KMS-11 (cell line): ENCODE results near the gene CDK17.

Experiments used
- H2AFZ ChIP-seq: fragments of 200-600 bp; sonication (generic); 2 replicates; pipeline ENCODE4 v1.6.1; 2016; ENCODE audit warnings: antibody characterized with exemption, mixed run types, low read depth
- H3K27ac ChIP-seq: fragments of 200-600 bp; sonication (generic); 2 replicates; pipeline ENCODE4 v1.6.1; 2016; ENCODE audit warnings: mild to moderate bottlenecking, mixed run types
- H3K27me3 ChIP-seq: fragments of 200-600 bp; sonication (generic); 2 replicates; pipeline ENCODE4 v1.6.1; 2017; ENCODE audit warnings: mild to moderate bottlenecking, low read depth, mixed run types, moderate library complexity; ENCODE audit not compliant: insufficient read depth
- H3K36me3 ChIP-seq: fragments of 200-600 bp; sonication (generic); 2 replicates; pipeline ENCODE4 v1.6.1; 2017; ENCODE audit warnings: mild to moderate bottlenecking, mixed run types; ENCODE audit not compliant: insufficient read depth
- H3K4me1 ChIP-seq: fragments of 200-600 bp; sonication (generic); 2 replicates; pipeline ENCODE4 v1.6.1; 2016; ENCODE audit warnings: mild to moderate bottlenecking, low read depth, mixed run types; ENCODE audit not compliant: poor library complexity, severe bottlenecking
- H3K4me2 ChIP-seq: fragments of 200-600 bp; sonication (generic); 2 replicates; pipeline ENCODE4 v1.7.0; 2016; ENCODE audit warnings: mild to moderate bottlenecking, mixed run types
- H3K4me3 ChIP-seq: fragments of 200-600 bp; sonication (generic); IDR thresholded peaks from 2 replicates; pipeline ENCODE4 v1.6.1; 2017; ENCODE audit warnings: low read depth, low read length, mixed read lengths; ENCODE audit not compliant: insufficient read depth
- H3K79me2 ChIP-seq: fragments of 200-600 bp; sonication (generic); 2 replicates; pipeline ENCODE4 v1.6.1; 2016; ENCODE audit warnings: low read depth, mixed run types; ENCODE audit not compliant: insufficient read depth
- H3K9ac ChIP-seq: fragments of 200-600 bp; sonication (generic); 2 replicates; pipeline ENCODE4 v1.6.1; 2016; ENCODE audit warnings: mild to moderate bottlenecking, mixed run types
- H4K20me1 ChIP-seq: fragments of 200-600 bp; sonication (generic); 2 replicates; pipeline ENCODE4 v1.6.1; 2016; ENCODE audit warnings: mild to moderate bottlenecking, mixed run types; ENCODE audit not compliant: insufficient read depth
- TF ChIP-seq, protein P1 (sequence below): fragments of 200-600 bp; sonication (generic); conservative IDR thresholded peaks from 2 replicates; pipeline ENCODE4 v1.6.1; 2017; ENCODE audit warnings: low read depth, mild to moderate bottlenecking, antibody characterized with exemption, low read length, moderate library complexity, mixed read lengths

The CDK17 gene

DNA sequence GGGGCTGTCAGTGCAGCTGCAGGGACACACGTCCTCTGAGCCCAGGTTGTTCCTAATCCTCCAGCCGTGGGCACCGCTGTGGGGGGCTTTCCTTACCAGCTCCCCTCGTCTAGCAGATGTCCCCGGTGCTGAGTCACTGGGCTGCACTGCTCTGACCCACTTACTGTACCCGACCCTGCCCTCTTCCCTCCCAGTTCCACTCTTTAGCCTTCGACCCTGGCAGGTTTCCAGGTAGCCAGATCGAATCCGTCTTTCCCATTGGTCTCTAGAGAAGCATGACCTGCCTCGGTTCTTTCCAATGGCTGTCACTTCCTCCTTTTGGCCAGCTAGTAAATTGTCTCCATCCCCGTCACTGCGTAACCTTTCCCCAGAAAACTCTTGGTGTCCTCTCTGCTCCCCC is 157.6 kb downstream of the CDK17 start:
- TF ChIP-seq, protein P1, sequence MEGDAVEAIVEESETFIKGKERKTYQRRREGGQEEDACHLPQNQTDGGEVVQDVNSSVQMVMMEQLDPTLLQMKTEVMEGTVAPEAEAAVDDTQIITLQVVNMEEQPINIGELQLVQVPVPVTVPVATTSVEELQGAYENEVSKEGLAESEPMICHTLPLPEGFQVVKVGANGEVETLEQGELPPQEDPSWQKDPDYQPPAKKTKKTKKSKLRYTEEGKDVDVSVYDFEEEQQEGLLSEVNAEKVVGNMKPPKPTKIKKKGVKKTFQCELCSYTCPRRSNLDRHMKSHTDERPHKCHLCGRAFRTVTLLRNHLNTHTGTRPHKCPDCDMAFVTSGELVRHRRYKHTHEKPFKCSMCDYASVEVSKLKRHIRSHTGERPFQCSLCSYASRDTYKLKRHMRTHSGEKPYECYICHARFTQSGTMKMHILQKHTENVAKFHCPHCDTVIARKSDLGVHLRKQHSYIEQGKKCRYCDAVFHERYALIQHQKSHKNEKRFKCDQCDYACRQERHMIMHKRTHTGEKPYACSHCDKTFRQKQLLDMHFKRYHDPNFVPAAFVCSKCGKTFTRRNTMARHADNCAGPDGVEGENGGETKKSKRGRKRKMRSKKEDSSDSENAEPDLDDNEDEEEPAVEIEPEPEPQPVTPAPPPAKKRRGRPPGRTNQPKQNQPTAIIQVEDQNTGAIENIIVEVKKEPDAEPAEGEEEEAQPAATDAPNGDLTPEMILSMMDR: no peak
- Histone ChIP-seq H3K4me2 (no peak overlapping the region), H3K4me3 (no peak overlapping the region), H3K27ac (no peak overlapping the region), H3K79me2 (peaks cover 15% of the 10 kb centered on the region), H3K9ac (no peak overlapping the region), H3K36me3 (0 out of 2 replicates have a peak, but pooled peaks cover 3% of the 10 kb centered on the region), H4K20me1 (no peaks in the 10 kb centered on the region), H2AFZ (no peak overlapping the region), H3K4me1 (no peaks in the 10 kb centered on the region), H3K27me3 (no peaks in the 10 kb centered on the region)

DNA sequence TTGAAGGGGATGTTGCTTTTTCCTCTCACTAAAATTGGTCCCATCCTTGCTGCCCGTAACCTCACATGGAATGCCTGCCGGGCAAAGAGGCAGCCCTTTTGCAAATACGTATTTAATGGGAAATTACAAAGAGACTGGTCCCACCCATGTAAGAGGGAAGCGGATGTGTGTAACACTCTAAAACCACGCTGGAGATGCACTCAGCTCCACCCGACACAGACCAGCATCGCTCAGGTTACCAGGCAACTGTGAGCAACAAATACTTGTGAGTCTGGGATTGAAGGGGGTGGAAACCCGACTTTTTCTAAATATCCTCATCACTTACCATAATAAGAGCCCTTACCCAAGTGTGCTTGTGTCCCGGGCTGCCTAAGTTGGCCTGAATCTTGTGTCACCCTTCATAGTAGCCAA is 158.4 kb downstream of the CDK17 start:
- Histone ChIP-seq H3K27me3 (no peaks in the 10 kb centered on the region), H3K9ac (no peak overlapping the region), H3K27ac (no peak overlapping the region), H3K4me2 (no peak overlapping the region), H3K4me3 (no peak overlapping the region), H3K36me3 (0 out of 2 replicates have a peak, but pooled peaks cover 3% of the 10 kb centered on the region), H3K79me2 (peaks cover 15% of the 10 kb centered on the region), H2AFZ (no peak overlapping the region), H4K20me1 (no peaks in the 10 kb centered on the region), H3K4me1 (no peaks in the 10 kb centered on the region)
- TF ChIP-seq, protein P1: no peak

DNA sequence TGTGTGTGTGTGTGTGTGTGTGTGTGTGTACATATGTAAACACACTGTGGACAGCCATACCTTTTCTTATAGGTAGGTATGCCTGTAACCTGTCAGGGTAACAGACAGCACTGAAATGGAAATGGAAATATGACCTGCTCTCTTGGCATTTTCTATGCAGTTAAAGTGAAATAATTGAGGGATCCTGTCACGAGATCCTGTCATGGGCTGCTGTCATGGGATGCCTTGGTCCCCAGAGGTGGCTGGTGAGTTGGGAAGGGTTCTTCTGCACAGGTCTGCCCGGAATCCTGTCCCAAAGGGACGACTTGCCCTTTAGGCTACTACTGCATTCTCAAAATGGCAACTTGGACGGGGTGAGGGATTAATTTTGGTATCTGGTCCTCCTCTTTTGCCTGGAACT is 158.8 kb downstream of the CDK17 start:
- H3K79me2 ChIP-seq: peaks cover 15% of the 10 kb centered on the region
- TF ChIP-seq, protein P1: no peak

DNA sequence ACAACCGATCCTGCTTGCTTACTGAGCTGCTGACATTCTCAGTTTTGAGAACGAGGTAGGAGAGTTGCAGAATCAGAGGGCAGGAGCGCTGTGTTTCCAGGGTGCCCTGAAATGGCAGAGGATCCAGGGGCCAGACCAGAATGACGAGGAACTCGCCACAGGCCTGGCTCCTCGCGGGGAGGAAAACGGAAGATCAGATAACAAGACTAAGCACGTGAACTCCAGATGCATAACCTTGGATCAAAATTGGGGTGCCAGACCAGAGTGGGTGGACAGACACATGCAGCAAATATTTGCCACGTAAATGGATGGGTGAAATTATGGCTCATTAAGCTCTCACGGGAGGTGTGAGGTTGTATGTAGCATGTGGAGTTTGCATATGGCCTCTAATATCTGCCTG is 159.6 kb downstream of the CDK17 start:
- no peak overlapping the region for H3K9ac ChIP-seq

More for the DNA sequence above, 158.8 kb downstream of the CDK17 start:
- Histone ChIP-seq H3K27ac (no peak overlapping the region), H2AFZ (no peak overlapping the region), H3K4me3 (no peak overlapping the region), H3K27me3 (no peaks in the 10 kb centered on the region), H3K9ac (no peak overlapping the region), H3K4me2 (no peak overlapping the region), H3K4me1 (no peaks in the 10 kb centered on the region), H3K36me3 (0 out of 2 replicates have a peak, but pooled peaks cover under 1% of the 10 kb centered on the region), H4K20me1 (no peaks in the 10 kb centered on the region)

More for the DNA sequence above, 159.6 kb downstream of the CDK17 start:
- H3K4me1 ChIP-seq: no peaks in the 10 kb centered on the region
- no peaks in the 10 kb centered on the region for H3K27me3 ChIP-seq
- peaks cover 15% of the 10 kb centered on the region for H3K79me2 ChIP-seq
- no peak overlapping the region for H3K4me2 ChIP-seq
- no peak overlapping the region for H2AFZ ChIP-seq
- H3K27ac ChIP-seq: no peak overlapping the region
- H4K20me1 ChIP-seq: no peaks in the 10 kb centered on the region
- no peak overlapping the region for H3K4me3 ChIP-seq
- TF ChIP-seq, protein P1: no peak
- no peaks in the 10 kb centered on the region for H3K36me3 ChIP-seq
